Measurements from ENCODE around the gene POU2AF2. TPM values are rescaled to one million over a fixed set of nuclear protein-coding genes. Genes with fewer than 3 reads are reported as not detected.

Gene POU2AF2
- total and polyA plus RNA-seq, 2 of the 8 experiments (the other 6 are each of a cell fraction or from before 2014, with no cell fraction given) = not detected

DNA sequence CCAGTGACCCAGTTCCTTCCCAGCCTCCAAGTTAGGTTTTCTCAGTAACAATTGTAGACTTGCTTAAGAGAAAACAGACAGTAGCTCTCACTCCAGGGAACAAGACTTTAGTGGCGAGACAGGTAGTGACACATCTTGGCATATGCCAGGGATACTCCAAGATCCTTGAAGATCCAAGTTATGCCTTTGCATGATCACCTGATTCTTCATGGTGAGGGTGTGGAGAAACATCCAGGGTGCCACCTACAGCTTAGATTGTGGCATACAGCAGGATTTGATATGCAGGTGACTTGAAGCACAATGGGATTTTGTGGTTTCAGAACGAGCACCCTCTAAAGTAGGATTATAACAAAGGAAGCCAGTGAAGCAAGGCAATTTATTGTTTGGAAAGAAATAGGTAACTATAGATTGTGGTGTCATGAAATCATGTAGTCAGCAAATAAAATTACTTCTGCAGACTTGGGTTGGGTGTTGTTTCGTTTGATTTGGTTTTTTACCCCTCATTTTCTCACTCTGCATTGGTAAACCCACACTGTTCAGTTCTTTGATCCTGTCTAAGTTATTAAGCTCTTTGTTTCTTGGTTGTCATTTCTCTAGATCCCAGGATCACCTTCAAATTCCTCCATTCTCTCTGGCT lies 62.1 kb downstream of the POU2AF2 start:
- WGBS, 2 experiments (ENCODE audit: extremely low coverage in 1 of 2, insufficient coverage in 1 of 2, insufficient read length in 1 of 2, insufficient replicate concordance in 2 of 2, low coverage in 1 of 2, low lambda C conversion rate in 2 of 2, missing lambda C conversion rate in 1 of 2) = 80% methylated on average over 3 of the region's 3 CpGs; no CpG with 5 or more reads in 1 of the 2 experiments
- Histone ChIP-seq H3K56ac (replicated peaks; ENCODE audit: insufficient read length, low read depth, low read length) (no peak overlapping the region), H3K27ac (ENCODE audit: low read depth, low read length) (no peak overlapping the region; the same call in 1 of the 2 replicates)

More for the DNA sequence above, 62.1 kb downstream of the POU2AF2 start:
- no peak overlapping the region for H2AK5ac ChIP-seq (ENCODE audit: low read depth, low read length)
- peaks cover 0 to 1% (median 0%) of the 10 kb centered on the region in 4 experiments; a peak in 1 of 7 replicates for H3K4me1 ChIP-seq (replicated peaks in 1 of 4; ENCODE audit: control insufficient read depth in 3 of 4, insufficient read depth in 4 of 4, low read length in 3 of 4)
- ChIA-PET CTCF (ENCODE audit: partially characterized antibody) (interaction anchor here (0.6 to 1.3 kb wide), 6 partner anchors 25 to 1035 kb away, joined by 3 to 6 read pairs (median 4); no protein-coding TSS in a partner anchor), POLR2A (ENCODE audit: partially characterized antibody) (no interaction called here)
- no peaks in the 10 kb centered on the region for H3K79me2 ChIP-seq (ENCODE audit: control insufficient read depth in 1 of 2, insufficient read depth in 2 of 2, low read length in 2 of 2)
- no peak overlapping the region for H2BK120ac ChIP-seq (replicated peaks; ENCODE audit: low read depth, low read length)
- no peak for DNase-seq (ENCODE audit: low read depth in 1 of 2, low spot score in 2 of 2)
- H2AFZ ChIP-seq (ENCODE audit: low read length) = no peak overlapping the region
- H4K5ac ChIP-seq (ENCODE audit: insufficient read length, low read depth, low read length) = no peak overlapping the region
- peaks cover 4% of the 10 kb centered on the region; the same call in 1 of the 2 replicates for H3K23me2 ChIP-seq (ENCODE audit: low read depth, low read length)
- H3K79me1 ChIP-seq (ENCODE audit: low read depth, low read length) = no peaks in the 10 kb centered on the region
- no peaks in the 10 kb centered on the region for H3K27me3 ChIP-seq (replicated peaks in 1 of 4; ENCODE audit: control insufficient read depth in 3 of 4, extremely low read depth in 1 of 4, insufficient read depth in 3 of 4, low read length in 3 of 4)
- H2BK20ac ChIP-seq (ENCODE audit: low read length) = no peak overlapping the region
- no peaks in the 10 kb centered on the region for H4K20me1 ChIP-seq (replicated peaks in 1 of 2; ENCODE audit: control insufficient read depth in 1 of 2, insufficient read depth in 2 of 2, low read length in 2 of 2)
- no peak overlapping the region for H3K9ac ChIP-seq (replicated peaks in 1 of 4; ENCODE audit: extremely low read depth in 1 of 4, low read depth in 3 of 4, low read length in 3 of 4)
- H3K4ac ChIP-seq (replicated peaks; ENCODE audit: insufficient read length, low read depth, low read length) = no peak overlapping the region
- H3K18ac ChIP-seq (ENCODE audit: extremely low read depth, low read length) = no peak overlapping the region
- H4K8ac ChIP-seq (ENCODE audit: extremely low read depth, insufficient read depth, low read length) = no peak overlapping the region
- TF ChIP-seq CREB1 (IDR thresholded peaks at IDR 0.05) = no peak
- no peak for TF ChIP-seq TAF1 (IDR thresholded peaks at IDR 0.05; ENCODE audit: low read depth, low read length)
- TF ChIP-seq MAFK (IDR thresholded peaks at IDR 0.05; ENCODE audit: low read depth, low read length) = no peak
- TF ChIP-seq RXRA (IDR thresholded peaks at IDR 0.05; ENCODE audit: insufficient read depth, low read depth, low read length) = no peak
- no peak for TF ChIP-seq SP4 (IDR thresholded peaks at IDR 0.05; ENCODE audit: low read length)
- no peak for TF ChIP-seq KDM1A (IDR thresholded peaks at IDR 0.05; ENCODE audit: borderline replicate concordance, low read length)
- TF ChIP-seq KDM5A (IDR thresholded peaks at IDR 0.05; ENCODE audit: low read length) = no peak
- TF ChIP-seq EGR1 (IDR thresholded peaks at IDR 0.05; ENCODE audit: borderline replicate concordance, low read depth, low read length) = no peak
- H3K4me3 ChIP-seq (ENCODE audit: extremely low read depth in 1 of 4, insufficient read depth in 2 of 4, low read depth in 3 of 4, low read length in 4 of 4) = no peak overlapping the region
- no peak overlapping the region for H3K14ac ChIP-seq (ENCODE audit: insufficient read length)
- H4K91ac ChIP-seq (replicated peaks; ENCODE audit: insufficient read length, low read length) = no peak overlapping the region
- H3K9me3 ChIP-seq (ENCODE audit: insufficient read depth in 2 of 2, low read depth in 1 of 2, low read length in 1 of 2) = no peaks in the 10 kb centered on the region
- no peak overlapping the region for H2BK5ac ChIP-seq (ENCODE audit: low read depth, low read length)
- H3K4me2 ChIP-seq (ENCODE audit: insufficient read depth in 1 of 2, low read depth in 2 of 2, low read length in 2 of 2) = no peak overlapping the region
- no peak overlapping the region for H2BK15ac ChIP-seq (ENCODE audit: low read length)
- H2BK12ac ChIP-seq (ENCODE audit: low read depth, low read length) = no peak overlapping the region
- H3K36me3 ChIP-seq (ENCODE audit: control insufficient read depth in 2 of 4, insufficient read depth in 4 of 4, low read length in 3 of 4) = no peaks in the 10 kb centered on the region
- H3K23ac ChIP-seq (ENCODE audit: insufficient read length) = no peak overlapping the region
- FAIRE-seq = no peak

Data from H1 (cell line).